ENCODE results near the gene CLCN6. TPM values are rescaled to one million over a fixed set of nuclear protein-coding genes. Genes with fewer than 3 reads are reported as not detected.

CLCN6 gene
- total and polyA plus RNA-seq, 2 of the 13 experiments (the other 11 are each of a cell fraction or from before 2014, with no cell fraction given): 14.9 to 19.3 TPM

DNA sequence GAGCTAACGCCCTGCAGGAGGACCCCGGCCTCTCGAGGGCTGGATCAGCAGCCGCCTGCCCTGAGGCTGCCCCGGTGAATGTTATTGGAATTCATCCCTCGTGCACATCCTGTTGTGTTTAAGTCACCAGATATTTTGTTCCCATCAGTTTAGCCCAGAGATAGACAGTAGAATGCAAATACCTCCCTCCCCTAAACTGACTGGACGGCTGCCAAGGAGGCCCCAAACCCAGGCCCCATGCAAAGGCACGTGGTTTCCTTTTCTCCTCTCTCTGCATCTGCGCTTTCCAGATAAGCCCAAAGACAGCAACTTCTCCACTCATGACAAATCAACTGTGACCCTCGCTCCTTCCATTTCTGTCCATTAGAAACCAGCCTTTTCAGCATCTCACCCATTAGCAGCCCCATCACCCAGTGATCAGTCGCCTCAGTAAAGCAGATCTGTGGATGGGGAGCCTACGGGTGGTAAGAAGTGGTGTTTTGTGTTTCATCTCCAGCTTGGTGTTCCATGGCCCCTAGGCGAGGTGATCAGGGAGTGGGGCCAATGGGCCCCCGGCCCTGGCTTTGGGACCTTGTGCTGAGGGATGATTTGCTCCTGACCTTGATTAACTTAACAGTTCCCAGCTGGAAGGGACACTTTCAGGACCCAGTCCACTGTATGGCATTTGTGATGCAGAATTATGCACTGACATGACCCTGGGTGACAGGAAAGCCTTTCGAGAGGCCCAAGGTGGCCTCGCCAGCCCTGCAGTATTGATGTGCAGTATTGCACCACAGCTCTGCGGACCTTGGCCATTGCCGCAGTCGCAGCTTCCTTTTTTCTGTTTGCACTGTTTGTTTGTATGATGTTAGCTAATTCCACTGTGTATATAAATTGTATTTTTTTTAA, 36.4 kb downstream of the CLCN6 start (continued):
- TF ChIP-seq, protein P1, sequence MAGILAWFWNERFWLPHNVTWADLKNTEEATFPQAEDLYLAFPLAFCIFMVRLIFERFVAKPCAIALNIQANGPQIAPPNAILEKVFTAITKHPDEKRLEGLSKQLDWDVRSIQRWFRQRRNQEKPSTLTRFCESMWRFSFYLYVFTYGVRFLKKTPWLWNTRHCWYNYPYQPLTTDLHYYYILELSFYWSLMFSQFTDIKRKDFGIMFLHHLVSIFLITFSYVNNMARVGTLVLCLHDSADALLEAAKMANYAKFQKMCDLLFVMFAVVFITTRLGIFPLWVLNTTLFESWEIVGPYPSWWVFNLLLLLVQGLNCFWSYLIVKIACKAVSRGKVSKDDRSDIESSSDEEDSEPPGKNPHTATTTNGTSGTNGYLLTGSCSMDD (CRISPR knock-in tag; IDR thresholded peaks at IDR 0.05): no peak
- TF ChIP-seq ZNF460 (CRISPR knock-in tag; IDR thresholded peaks at IDR 0.05; ENCODE audit: borderline replicate concordance): no peak
- no peak for TF ChIP-seq ZNF33B (CRISPR knock-in tag; IDR thresholded peaks at IDR 0.05)
- peak; percentile 36; the same call in 1 of the 2 replicates for TF ChIP-seq ZBTB8A (CRISPR knock-in tag; IDR thresholded peaks at IDR 0.05; ENCODE audit: borderline replicate concordance, low read depth)
- TF ChIP-seq, protein P2, sequence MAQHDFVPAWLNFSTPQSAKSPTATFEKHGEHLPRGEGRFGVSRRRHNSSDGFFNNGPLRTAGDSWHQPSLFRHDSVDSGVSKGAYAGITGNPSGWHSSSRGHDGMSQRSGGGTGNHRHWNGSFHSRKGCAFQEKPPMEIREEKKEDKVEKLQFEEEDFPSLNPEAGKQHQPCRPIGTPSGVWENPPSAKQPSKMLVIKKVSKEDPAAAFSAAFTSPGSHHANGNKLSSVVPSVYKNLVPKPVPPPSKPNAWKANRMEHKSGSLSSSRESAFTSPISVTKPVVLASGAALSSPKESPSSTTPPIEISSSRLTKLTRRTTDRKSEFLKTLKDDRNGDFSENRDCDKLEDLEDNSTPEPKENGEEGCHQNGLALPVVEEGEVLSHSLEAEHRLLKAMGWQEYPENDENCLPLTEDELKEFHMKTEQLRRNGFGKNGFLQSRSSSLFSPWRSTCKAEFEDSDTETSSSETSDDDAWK (CRISPR knock-in tag; IDR thresholded peaks at IDR 0.05): no peak
- peak; percentile 94 for TF ChIP-seq PHF5A (CRISPR knock-in tag; IDR thresholded peaks at IDR 0.05; ENCODE audit: low read depth, unreplicated experiment)
- peak; percentile 40 for TF ChIP-seq MXD4 (CRISPR knock-in tag; IDR thresholded peaks at IDR 0.05)
- TF ChIP-seq, protein P3, sequence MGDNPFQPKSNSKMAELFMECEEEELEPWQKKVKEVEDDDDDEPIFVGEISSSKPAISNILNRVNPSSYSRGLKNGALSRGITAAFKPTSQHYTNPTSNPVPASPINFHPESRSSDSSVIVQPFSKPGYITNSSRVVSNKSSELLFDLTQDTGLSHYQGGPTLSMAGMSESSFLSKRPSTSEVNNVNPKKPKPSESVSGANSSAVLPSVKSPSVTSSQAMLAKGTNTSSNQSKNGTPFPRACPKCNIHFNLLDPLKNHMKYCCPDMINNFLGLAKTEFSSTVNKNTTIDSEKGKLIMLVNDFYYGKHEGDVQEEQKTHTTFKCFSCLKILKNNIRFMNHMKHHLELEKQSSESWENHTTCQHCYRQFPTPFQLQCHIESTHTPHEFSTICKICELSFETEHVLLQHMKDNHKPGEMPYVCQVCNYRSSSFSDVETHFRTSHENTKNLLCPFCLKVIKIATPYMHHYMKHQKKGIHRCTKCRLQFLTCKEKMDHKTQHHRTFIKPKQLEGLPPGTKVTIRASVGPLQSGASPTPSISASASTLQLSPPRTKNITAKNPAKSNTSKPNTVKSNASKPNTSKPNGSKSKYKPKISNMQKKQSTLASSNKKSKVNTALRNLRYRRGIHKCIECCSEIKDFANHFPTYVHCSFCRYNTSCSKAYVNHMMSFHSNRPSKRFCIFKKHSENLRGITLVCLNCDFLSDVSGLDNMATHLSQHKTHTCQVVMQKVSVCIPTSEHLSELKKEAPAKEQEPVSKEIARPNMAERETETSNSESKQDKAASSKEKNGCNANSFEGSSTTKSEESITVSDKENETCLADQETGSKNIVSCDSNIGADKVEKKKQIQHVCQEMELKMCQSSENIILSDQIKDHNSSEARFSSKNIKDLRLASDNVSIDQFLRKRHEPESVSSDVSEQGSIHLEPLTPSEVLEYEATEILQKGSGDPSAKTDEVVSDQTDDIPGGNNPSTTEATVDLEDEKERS (CRISPR knock-in tag; IDR thresholded peaks at IDR 0.05): no peak
- TF ChIP-seq, protein P4, sequence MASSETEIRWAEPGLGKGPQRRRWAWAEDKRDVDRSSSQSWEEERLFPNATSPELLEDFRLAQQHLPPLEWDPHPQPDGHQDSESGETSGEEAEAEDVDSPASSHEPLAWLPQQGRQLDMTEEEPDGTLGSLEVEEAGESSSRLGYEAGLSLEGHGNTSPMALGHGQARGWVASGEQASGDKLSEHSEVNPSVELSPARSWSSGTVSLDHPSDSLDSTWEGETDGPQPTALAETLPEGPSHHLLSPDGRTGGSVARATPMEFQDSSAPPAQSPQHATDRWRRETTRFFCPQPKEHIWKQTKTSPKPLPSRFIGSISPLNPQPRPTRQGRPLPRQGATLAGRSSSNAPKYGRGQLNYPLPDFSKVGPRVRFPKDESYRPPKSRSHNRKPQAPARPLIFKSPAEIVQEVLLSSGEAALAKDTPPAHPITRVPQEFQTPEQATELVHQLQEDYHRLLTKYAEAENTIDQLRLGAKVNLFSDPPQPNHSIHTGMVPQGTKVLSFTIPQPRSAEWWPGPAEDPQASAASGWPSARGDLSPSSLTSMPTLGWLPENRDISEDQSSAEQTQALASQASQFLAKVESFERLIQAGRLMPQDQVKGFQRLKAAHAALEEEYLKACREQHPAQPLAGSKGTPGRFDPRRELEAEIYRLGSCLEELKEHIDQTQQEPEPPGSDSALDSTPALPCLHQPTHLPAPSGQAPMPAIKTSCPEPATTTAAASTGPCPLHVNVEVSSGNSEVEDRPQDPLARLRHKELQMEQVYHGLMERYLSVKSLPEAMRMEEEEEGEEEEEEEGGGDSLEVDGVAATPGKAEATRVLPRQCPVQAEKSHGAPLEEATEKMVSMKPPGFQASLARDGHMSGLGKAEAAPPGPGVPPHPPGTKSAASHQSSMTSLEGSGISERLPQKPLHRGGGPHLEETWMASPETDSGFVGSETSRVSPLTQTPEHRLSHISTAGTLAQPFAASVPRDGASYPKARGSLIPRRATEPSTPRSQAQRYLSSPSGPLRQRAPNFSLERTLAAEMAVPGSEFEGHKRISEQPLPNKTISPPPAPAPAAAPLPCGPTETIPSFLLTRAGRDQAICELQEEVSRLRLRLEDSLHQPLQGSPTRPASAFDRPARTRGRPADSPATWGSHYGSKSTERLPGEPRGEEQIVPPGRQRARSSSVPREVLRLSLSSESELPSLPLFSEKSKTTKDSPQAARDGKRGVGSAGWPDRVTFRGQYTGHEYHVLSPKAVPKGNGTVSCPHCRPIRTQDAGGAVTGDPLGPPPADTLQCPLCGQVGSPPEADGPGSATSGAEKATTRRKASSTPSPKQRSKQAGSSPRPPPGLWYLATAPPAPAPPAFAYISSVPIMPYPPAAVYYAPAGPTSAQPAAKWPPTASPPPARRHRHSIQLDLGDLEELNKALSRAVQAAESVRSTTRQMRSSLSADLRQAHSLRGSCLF (CRISPR knock-in tag; IDR thresholded peaks at IDR 0.05; ENCODE audit: borderline replicate concordance): no peak
- TF ChIP-seq ZNF446 (CRISPR knock-in tag; IDR thresholded peaks at IDR 0.05): 0 out of 2 replicates have a peak, but pooled peaks have one; percentile 10
- peak; percentile 87 for TF ChIP-seq HMG20A (CRISPR knock-in tag; IDR thresholded peaks at IDR 0.05; ENCODE audit: borderline replicate concordance)
- peak; percentile 67; the same call in 1 of the 2 replicates for TF ChIP-seq MTA1 (CRISPR knock-in tag; IDR thresholded peaks at IDR 0.05; ENCODE audit: borderline replicate concordance)
- peak; percentile 79 for TF ChIP-seq SKI (IDR thresholded peaks at IDR 0.05; ENCODE audit: partially characterized antibody)
- no peak for TF ChIP-seq ZMYM2 (CRISPR knock-in tag; IDR thresholded peaks at IDR 0.05)
- TF ChIP-seq ZNF768 (CRISPR knock-in tag; IDR thresholded peaks at IDR 0.05): no peak
- TF ChIP-seq EZH2 (conservative IDR thresholded peaks at IDR 0.05; ENCODE audit: low read depth, low read length): no peak
- TF ChIP-seq ZNF564 (CRISPR knock-in tag; IDR thresholded peaks at IDR 0.05): 0 out of 2 replicates have a peak, but pooled peaks have one; percentile 21
- TF ChIP-seq ZNF224 (CRISPR knock-in tag; IDR thresholded peaks at IDR 0.05): 0 out of 2 replicates have a peak, but pooled peaks have one; percentile 13
- TF ChIP-seq ZSCAN25 (CRISPR knock-in tag; IDR thresholded peaks at IDR 0.05): peak; percentile 85

Data from HepG2 (cell line).